Mesendoderm (in vitro differentiated cells): ENCODE results near the gene CD82.

ENCODE experiments used
- DNase-seq: peaks from one replicate; pipeline ENCODE4 v3.0.0; 2013
- H2AK5ac ChIP-seq: 2 replicates; pipeline ENCODE4 v1.6.1; 2013; ENCODE audit warnings: low read length, inconsistent platforms
- H2BK120ac ChIP-seq: 2 replicates; pipeline ENCODE4 v1.6.1; 2013; ENCODE audit warnings: low read depth, mild to moderate bottlenecking, low read length, moderate library complexity, mixed read lengths
- H2BK15ac ChIP-seq: replicated peaks from 2 replicates; pipeline ENCODE4 v1.6.1; 2013; ENCODE audit warnings: low read depth, mild to moderate bottlenecking, moderate library complexity
- H2BK5ac ChIP-seq: 2 replicates; pipeline ENCODE4 v1.6.1; 2013; ENCODE audit warnings: low read length, inconsistent platforms
- H3K18ac ChIP-seq: 2 replicates; pipeline ENCODE4 v1.6.1; 2013; ENCODE audit warnings: mild to moderate bottlenecking, low read length, mixed read lengths
- H3K23ac ChIP-seq: one replicate; pipeline ENCODE4 v1.6.1; 2013; ENCODE audit warnings: low read length
- H3K27ac ChIP-seq: 2 replicates; pipeline ENCODE4 v1.5.1; 2013; ENCODE audit warnings: low read depth, mild to moderate bottlenecking, inconsistent platforms, low read length, moderate library complexity
- H3K27me3 ChIP-seq: 2 replicates; pipeline ENCODE4 v1.6.1; 2013; ENCODE audit warnings: low read length, control low read depth, mild to moderate bottlenecking, inconsistent platforms; ENCODE audit not compliant: insufficient read depth, poor library complexity
- H3K36me3 ChIP-seq: 2 replicates; pipeline ENCODE4 v1.6.1; 2013; ENCODE audit warnings: low read length, inconsistent platforms; ENCODE audit not compliant: control insufficient read depth, insufficient read depth
- H3K4ac ChIP-seq: one replicate; pipeline ENCODE4 v1.6.1; 2013; ENCODE audit warnings: low read depth, mild to moderate bottlenecking, low read length, moderate library complexity
- H3K4me1 ChIP-seq: 2 replicates; pipeline ENCODE4 v1.6.1; 2013; ENCODE audit warnings: low read depth, low read length, inconsistent platforms; ENCODE audit not compliant: control insufficient read depth
- H3K4me2 ChIP-seq: 2 replicates; pipeline ENCODE4 v1.6.1; 2013; ENCODE audit warnings: low read length
- H3K4me3 ChIP-seq: 2 replicates; pipeline ENCODE4 v1.5.1; 2013; ENCODE audit warnings: mild to moderate bottlenecking, low read length
- H3K56ac ChIP-seq: one replicate; pipeline ENCODE4 v1.6.1; 2013; ENCODE audit warnings: low read length
- H3K79me1 ChIP-seq: 2 replicates; pipeline ENCODE4 v1.6.1; 2013; ENCODE audit warnings: low read length, inconsistent platforms
- H3K79me2 ChIP-seq: 2 replicates; pipeline ENCODE4 v1.6.1; 2013; ENCODE audit warnings: mild to moderate bottlenecking, low read length; ENCODE audit not compliant: control insufficient read depth, insufficient read depth
- H3K9ac ChIP-seq: 2 replicates; pipeline ENCODE4 v1.6.1; 2013; ENCODE audit warnings: low read length, inconsistent platforms
- H4K5ac ChIP-seq: one replicate; pipeline ENCODE4 v1.6.1; 2013; ENCODE audit warnings: low read length
- H4K8ac ChIP-seq: one replicate; pipeline ENCODE4 v1.6.1; 2013; ENCODE audit warnings: low read depth, mild to moderate bottlenecking, control low read depth, low read length, moderate library complexity
- WGBS: extraction: QIAGEN DNeasy Blood & Tissue Kit; methylation state at CpG from one replicate; pipeline ENCODE4 v1.1.7; 2013; ENCODE audit warnings: low lambda C conversion rate, missing lambda C conversion rate; ENCODE audit not compliant: insufficient coverage; ENCODE audit errors: extremely low coverage; 5-methylcytosine and 5-hydroxymethylcytosine counted together

CD82 gene

GRCh38 chr11:44578279-44578678, 12.8 kb downstream of the CD82 start:
- no peak overlapping the region for H2BK120ac ChIP-seq
- no peak overlapping the region for H3K23ac ChIP-seq
- no peak overlapping the region for H2BK5ac ChIP-seq
- no peaks in the 10 kb centered on the region for H3K27me3 ChIP-seq
- no peak overlapping the region for H4K8ac ChIP-seq
- no peak overlapping the region for H3K4ac ChIP-seq
- H3K4me3 ChIP-seq = no peak overlapping the region
- H2BK15ac ChIP-seq = no peak overlapping the region
- H3K4me2 ChIP-seq = no peak overlapping the region
- no peak for DNase-seq
- H4K5ac ChIP-seq = no peak overlapping the region
- no peaks in the 10 kb centered on the region for H3K36me3 ChIP-seq
- H3K79me1 ChIP-seq = no peaks in the 10 kb centered on the region
- no peak overlapping the region for H3K27ac ChIP-seq
- no peak overlapping the region for H3K18ac ChIP-seq
- H3K79me2 ChIP-seq = no peaks in the 10 kb centered on the region
- no peak overlapping the region for H3K9ac ChIP-seq
- no peaks in the 10 kb centered on the region for H3K4me1 ChIP-seq
- no peak overlapping the region for H3K56ac ChIP-seq
- H2AK5ac ChIP-seq = no peak overlapping the region
- WGBS = no CpG with 5 or more reads among the region's 5 CpGs

GRCh38 chr11:44579302-44579761, 13.9 kb downstream of the CD82 start:
- no peaks in the 10 kb centered on the region for H3K79me2 ChIP-seq
- no peaks in the 10 kb centered on the region for H3K4me1 ChIP-seq
- no CpG with 5 or more reads among the region's 6 CpGs for WGBS
- no peak overlapping the region for H2BK120ac ChIP-seq
- H3K18ac ChIP-seq = no peak overlapping the region
- H3K9ac ChIP-seq = no peak overlapping the region
- H3K4ac ChIP-seq = no peak overlapping the region
- no peak overlapping the region for H4K8ac ChIP-seq
- H3K36me3 ChIP-seq = no peaks in the 10 kb centered on the region
- no peak overlapping the region for H3K56ac ChIP-seq
- no peak overlapping the region for H2BK5ac ChIP-seq
- H3K23ac ChIP-seq = no peak overlapping the region
- H2AK5ac ChIP-seq = no peak overlapping the region
- no peak for DNase-seq
- no peak overlapping the region for H2BK15ac ChIP-seq
- no peaks in the 10 kb centered on the region for H3K79me1 ChIP-seq
- H3K27ac ChIP-seq = no peak overlapping the region
- H3K27me3 ChIP-seq = no peaks in the 10 kb centered on the region
- no peak overlapping the region for H4K5ac ChIP-seq
- no peak overlapping the region for H3K4me2 ChIP-seq
- H3K4me3 ChIP-seq = no peak overlapping the region

- Histone ChIP-seq H3K4me1 (no peaks in the 10 kb centered on the region), H3K27me3 (no peaks in the 10 kb centered on the region), H3K56ac (no peak overlapping the region), H3K79me1 (no peaks in the 10 kb centered on the region), H3K18ac (no peak overlapping the region), H3K4me3 (no peak overlapping the region), H3K27ac (no peak overlapping the region), H3K79me2 (no peaks in the 10 kb centered on the region), H3K36me3 (no peaks in the 10 kb centered on the region), H3K9ac (no peak overlapping the region), H2AK5ac (no peak overlapping the region), H4K8ac (no peak overlapping the region), H2BK15ac (no peak overlapping the region), H3K4ac (no peak overlapping the region), H2BK120ac (no peak overlapping the region), H4K5ac (no peak overlapping the region), H3K4me2 (no peak overlapping the region), H2BK5ac (no peak overlapping the region), H3K23ac (no peak overlapping the region)
- WGBS = no CpG with 5 or more reads among the region's 2 CpGs
- DNase-seq = no peak
These were observed 15.2 kb downstream of the CD82 start for GRCh38 chr11:44580701-44581100.

GRCh38 chr11:44581246-44581645, 15.8 kb downstream of the CD82 start:
- Histone ChIP-seq H2BK120ac (no peak overlapping the region), H3K4me1 (no peaks in the 10 kb centered on the region), H2AK5ac (no peak overlapping the region), H4K5ac (no peak overlapping the region), H3K56ac (no peak overlapping the region), H3K4me3 (no peak overlapping the region), H3K27ac (no peak overlapping the region), H4K8ac (no peak overlapping the region), H2BK5ac (no peak overlapping the region), H2BK15ac (no peak overlapping the region), H3K18ac (no peak overlapping the region), H3K9ac (no peak overlapping the region), H3K36me3 (no peaks in the 10 kb centered on the region), H3K23ac (no peak overlapping the region), H3K79me2 (no peaks in the 10 kb centered on the region), H3K4me2 (no peak overlapping the region), H3K79me1 (no peaks in the 10 kb centered on the region), H3K4ac (no peak overlapping the region), H3K27me3 (no peaks in the 10 kb centered on the region)
- no peak for DNase-seq
- WGBS = no CpG with 5 or more reads among the region's 3 CpGs

GRCh38 chr11:44582641-44583352, 17.3 kb downstream of the CD82 start:
- Histone ChIP-seq H2BK15ac (no peak overlapping the region), H3K4ac (no peak overlapping the region), H4K5ac (no peak overlapping the region), H2BK120ac (no peak overlapping the region), H3K4me3 (no peak overlapping the region), H3K23ac (no peak overlapping the region), H3K79me2 (no peaks in the 10 kb centered on the region), H3K27ac (no peak overlapping the region), H3K79me1 (no peaks in the 10 kb centered on the region), H2BK5ac (no peak overlapping the region), H3K4me2 (no peak overlapping the region), H3K9ac (no peak overlapping the region), H2AK5ac (no peak overlapping the region), H3K18ac (no peak overlapping the region), H3K36me3 (no peaks in the 10 kb centered on the region), H3K4me1 (no peaks in the 10 kb centered on the region), H4K8ac (no peak overlapping the region), H3K56ac (no peak overlapping the region), H3K27me3 (no peaks in the 10 kb centered on the region)
- no CpG with 5 or more reads among the region's 3 CpGs for WGBS
- no peak for DNase-seq

GRCh38 chr11:44583353-44583669, 17.8 kb downstream of the CD82 start:
- no peak for DNase-seq
- Histone ChIP-seq H3K4me3 (no peak overlapping the region), H2BK15ac (no peak overlapping the region), H3K36me3 (no peaks in the 10 kb centered on the region), H3K79me1 (no peaks in the 10 kb centered on the region), H3K4ac (no peak overlapping the region), H2AK5ac (no peak overlapping the region), H3K4me1 (no peaks in the 10 kb centered on the region), H3K27me3 (no peaks in the 10 kb centered on the region), H2BK120ac (no peak overlapping the region), H4K5ac (no peak overlapping the region), H3K56ac (no peak overlapping the region), H3K23ac (no peak overlapping the region), H3K18ac (no peak overlapping the region), H3K79me2 (no peaks in the 10 kb centered on the region), H3K4me2 (no peak overlapping the region), H3K27ac (no peak overlapping the region), H4K8ac (no peak overlapping the region), H3K9ac (no peak overlapping the region), H2BK5ac (no peak overlapping the region)
- WGBS = no CpG with 5 or more reads among the region's 2 CpGs
